ENCODE data around the gene BTAF1. TPM values are rescaled to one million over a fixed set of nuclear protein-coding genes. Genes with fewer than 3 reads are reported as not detected.
A peak's percentile ranks its signal among the peaks of the same experiment; 100 is the strongest.

Gene BTAF1
- total RNA-seq, 1 experiment from 2014 or later = 49.6 TPM

DNA sequence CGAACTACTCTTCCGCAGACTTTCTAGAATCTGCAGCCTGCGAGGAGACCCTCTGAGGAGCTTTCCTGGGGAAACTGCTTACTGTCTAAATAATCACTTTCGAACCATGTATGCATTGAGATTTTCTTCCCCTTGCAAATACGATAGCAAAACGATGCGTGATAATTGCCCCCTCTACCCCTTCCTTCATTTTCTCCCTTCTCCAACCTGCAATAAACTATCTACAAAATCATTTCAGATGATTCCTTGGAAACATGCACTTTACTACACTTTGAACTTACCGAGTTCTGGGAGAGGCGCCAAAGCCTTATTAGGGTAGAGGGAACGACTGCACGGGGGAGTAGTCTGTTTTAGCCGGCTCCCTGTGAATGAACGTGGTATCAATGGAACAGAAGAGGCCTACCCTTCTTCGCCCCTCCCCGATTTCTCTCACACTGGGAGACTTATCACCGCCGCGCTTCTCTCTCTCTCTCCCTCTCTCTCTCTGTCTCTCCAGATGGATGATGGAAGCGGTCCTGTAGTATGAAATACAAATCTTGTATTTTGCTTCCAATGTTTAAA lies 14.4 kb upstream of the BTAF1 start, which contains the start of gene FGFBP3:
FGFBP3 (minus strand) TSS at position 370 of the 561 bp plus-strand sequence. CDS start 517 bp downstream, outside the sequence.
- DNase-seq (ENCODE audit: low spot score) (peak; percentile 61), ATAC-seq (peak; percentile 62)
- H3K4me3 Mint-ChIP-seq = peak within 1 kb of the TSS; percentile 81
- TF ChIP-seq EMX1 (CRISPR knock-in tag; IDR thresholded peaks at IDR 0.05) (no peak), ZNF512 (CRISPR knock-in tag; IDR thresholded peaks at IDR 0.05; ENCODE audit: borderline replicate concordance) (0 out of 2 replicates have a peak, but pooled peaks have one; percentile 36), NFYB (CRISPR knock-in tag; conservative IDR thresholded peaks at IDR 0.05; ENCODE audit: low read depth) (0 out of 2 replicates have a peak, but pooled peaks have one; percentile 4), TEAD1 (CRISPR knock-in tag; IDR thresholded peaks at IDR 0.05) (no peak), ETV6 (CRISPR knock-in tag; IDR thresholded peaks at IDR 0.05) (0 out of 2 replicates have a peak, but pooled peaks have one; percentile 1), ZNF232 (CRISPR knock-in tag; IDR thresholded peaks at IDR 0.05) (peak; percentile 2; the same call in 1 of the 2 replicates), TP53 (CRISPR knock-in tag; IDR thresholded peaks at IDR 0.05) (no peak), MYBL2 (CRISPR knock-in tag; IDR thresholded peaks at IDR 0.05) (peak; percentile 43; the same call in 1 of the 2 replicates)
- TF ChIP-seq, protein P1, sequence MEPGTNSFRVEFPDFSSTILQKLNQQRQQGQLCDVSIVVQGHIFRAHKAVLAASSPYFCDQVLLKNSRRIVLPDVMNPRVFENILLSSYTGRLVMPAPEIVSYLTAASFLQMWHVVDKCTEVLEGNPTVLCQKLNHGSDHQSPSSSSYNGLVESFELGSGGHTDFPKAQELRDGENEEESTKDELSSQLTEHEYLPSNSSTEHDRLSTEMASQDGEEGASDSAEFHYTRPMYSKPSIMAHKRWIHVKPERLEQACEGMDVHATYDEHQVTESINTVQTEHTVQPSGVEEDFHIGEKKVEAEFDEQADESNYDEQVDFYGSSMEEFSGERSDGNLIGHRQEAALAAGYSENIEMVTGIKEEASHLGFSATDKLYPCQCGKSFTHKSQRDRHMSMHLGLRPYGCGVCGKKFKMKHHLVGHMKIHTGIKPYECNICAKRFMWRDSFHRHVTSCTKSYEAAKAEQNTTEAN (CRISPR knock-in tag; IDR thresholded peaks at IDR 0.05) = 0 out of 2 replicates have a peak, but pooled peaks have one; percentile 25
- CTCF ChIA-PET = interaction anchor here (1.6 to 2.4 kb wide), 4 partner anchors 14 to 150 kb away, joined by 9 to 11 read pairs (median 10); partner anchors contain the start of gene BTAF1
- peaks cover 29% of the 10 kb centered on the region for H3K4me1 Mint-ChIP-seq
- no peaks in the 10 kb centered on the region for H3K27me3 Mint-ChIP-seq (ENCODE audit: low read depth)
- peak within 1 kb of the TSS; percentile 92 for H3K27ac Mint-ChIP-seq
- POLR2A ChIA-PET = interaction anchor here (1.0 to 2.4 kb wide), 5 partner anchors 14 to 611 kb away, joined by 3 to 27 read pairs (median 7); partner anchors contain the start of genes BTAF1 and TNKS2
- H3K36me3 Mint-ChIP-seq = peaks cover 18% of the 10 kb centered on the region
- no peaks in the 10 kb centered on the region for H3K9me3 Mint-ChIP-seq

DNA sequence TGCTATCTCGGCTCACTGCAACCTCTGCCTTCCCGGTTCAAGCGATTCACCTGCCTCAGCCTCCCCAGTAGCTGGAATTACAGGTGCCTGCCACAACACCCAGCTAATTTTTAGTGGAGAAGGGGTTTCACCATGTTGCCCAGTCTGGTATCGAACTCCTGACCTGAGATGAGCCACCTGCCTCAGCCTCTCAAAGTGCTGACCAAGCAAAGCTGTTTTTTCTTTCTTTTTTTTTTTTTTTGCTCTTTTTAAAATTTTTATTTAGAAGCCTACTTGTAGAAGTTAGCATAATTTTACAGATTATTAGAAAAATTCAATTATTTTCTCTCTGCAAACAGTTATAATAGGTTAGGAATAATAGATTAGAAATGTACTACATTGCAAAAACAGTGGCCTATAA lies 13.1 kb upstream of the BTAF1 start:
- DNase-seq (ENCODE audit: low spot score) (no peak), ATAC-seq (no peak)
- ChIA-PET CTCF (interaction anchor here (0.7 to 1.1 kb wide), 3 partner anchors 30 to 152 kb away, joined by 3 to 4 read pairs (median 3); no protein-coding TSS in a partner anchor), POLR2A (no interaction called here)
- Mint-ChIP-seq H3K4me1 (peaks cover 29% of the 10 kb centered on the region), H3K4me3 (no peak overlapping the region), H3K27ac (no peak overlapping the region), H3K27me3 (ENCODE audit: low read depth) (no peaks in the 10 kb centered on the region), H3K9me3 (no peaks in the 10 kb centered on the region), H3K36me3 (peaks cover 11% of the 10 kb centered on the region)
- TF ChIP-seq GABPB1 (CRISPR knock-in tag; IDR thresholded peaks at IDR 0.05) = no peak
- no peak for TF ChIP-seq NR3C1 (CRISPR knock-in tag; conservative IDR thresholded peaks at IDR 0.05; ENCODE audit: low read depth)
- no peak for TF ChIP-seq FOXP1 (CRISPR knock-in tag; IDR thresholded peaks at IDR 0.05; ENCODE audit: borderline replicate concordance)
- TF ChIP-seq GRHL2 (CRISPR knock-in tag; IDR thresholded peaks at IDR 0.05; ENCODE audit: insufficient replicate concordance, severe bottlenecking) = no peak
- TF ChIP-seq, protein P2, sequence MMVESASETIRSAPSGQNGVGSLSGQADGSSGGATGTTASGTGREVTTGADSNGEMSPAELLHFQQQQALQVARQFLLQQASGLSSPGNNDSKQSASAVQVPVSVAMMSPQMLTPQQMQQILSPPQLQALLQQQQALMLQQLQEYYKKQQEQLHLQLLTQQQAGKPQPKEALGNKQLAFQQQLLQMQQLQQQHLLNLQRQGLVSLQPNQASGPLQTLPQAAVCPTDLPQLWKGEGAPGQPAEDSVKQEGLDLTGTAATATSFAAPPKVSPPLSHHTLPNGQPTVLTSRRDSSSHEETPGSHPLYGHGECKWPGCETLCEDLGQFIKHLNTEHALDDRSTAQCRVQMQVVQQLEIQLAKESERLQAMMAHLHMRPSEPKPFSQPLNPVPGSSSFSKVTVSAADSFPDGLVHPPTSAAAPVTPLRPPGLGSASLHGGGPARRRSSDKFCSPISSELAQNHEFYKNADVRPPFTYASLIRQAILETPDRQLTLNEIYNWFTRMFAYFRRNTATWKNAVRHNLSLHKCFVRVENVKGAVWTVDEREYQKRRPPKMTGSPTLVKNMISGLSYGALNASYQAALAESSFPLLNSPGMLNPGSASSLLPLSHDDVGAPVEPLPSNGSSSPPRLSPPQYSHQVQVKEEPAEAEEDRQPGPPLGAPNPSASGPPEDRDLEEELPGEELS (CRISPR knock-in tag; IDR thresholded peaks at IDR 0.05) = no peak
- TF ChIP-seq USF2 (CRISPR knock-in tag; IDR thresholded peaks at IDR 0.05) = no peak
- no peak for TF ChIP-seq ZNF425 (CRISPR knock-in tag; conservative IDR thresholded peaks at IDR 0.05)
- no peak for TF ChIP-seq NFE2L1 (CRISPR knock-in tag; IDR thresholded peaks at IDR 0.05)
- no peak for TF ChIP-seq AR (CRISPR knock-in tag; IDR thresholded peaks at IDR 0.05)
- no peak for TF ChIP-seq PRRX2 (CRISPR knock-in tag; IDR thresholded peaks at IDR 0.05)
- TF ChIP-seq CBFB (CRISPR knock-in tag; IDR thresholded peaks at IDR 0.05; ENCODE audit: low read depth) = no peak
